ENCODE data around the gene DQX1. TPM values are rescaled to one million over a fixed set of nuclear protein-coding genes. Genes with fewer than 3 reads are reported as not detected.
A peak's percentile ranks its signal among the peaks of the same experiment; 100 is the strongest.

DQX1 gene
- total and polyA plus RNA-seq, 2 of the 8 experiments (the other 6 are each of a cell fraction or from before 2014, with no cell fraction given): 0.76 to 1.1 TPM

DNA sequence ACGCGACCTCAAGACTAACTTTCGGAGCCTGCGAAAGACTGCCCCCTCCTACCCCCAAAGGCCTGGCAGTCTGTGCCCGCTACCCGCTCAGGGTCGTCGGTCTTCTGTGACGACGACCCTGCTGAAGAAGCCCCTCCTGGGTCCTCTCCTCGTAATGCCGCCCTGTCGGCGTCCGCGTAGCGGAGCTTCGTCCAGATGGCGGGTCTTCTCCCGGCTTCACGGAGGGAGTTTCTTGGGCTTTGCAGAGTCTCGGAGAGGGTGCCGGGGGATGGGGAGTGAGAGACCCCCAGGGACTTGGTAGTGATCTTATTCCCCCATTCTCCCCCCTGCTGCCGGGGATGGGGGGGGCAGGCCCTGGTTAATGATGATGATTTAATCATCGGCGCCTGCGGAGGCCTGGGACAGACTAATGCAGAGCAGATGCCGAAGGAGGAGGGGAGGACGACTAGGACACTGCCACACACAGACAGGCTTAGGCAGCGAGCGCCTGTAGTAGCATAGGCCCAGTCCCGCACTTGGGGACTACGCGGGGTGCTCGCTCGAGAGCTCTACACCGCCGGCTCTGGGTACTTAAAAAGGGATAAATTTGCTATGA, 18.0 kb downstream of the DQX1 start (continued):
- 0 out of 2 replicates have a peak, but pooled peaks have one; percentile 13 for TF ChIP-seq SUZ12 (IDR thresholded peaks at IDR 0.05; ENCODE audit: low read length)
- TF ChIP-seq SP2 (IDR thresholded peaks at IDR 0.05; ENCODE audit: low read length): no peak
- TF ChIP-seq CBX5 (IDR thresholded peaks at IDR 0.05; ENCODE audit: low read depth, low read length): no peak
- no peak for TF ChIP-seq SIX5 (IDR thresholded peaks at IDR 0.05; ENCODE audit: low read depth, low read length)
- no peak; the same call in 1 of the 2 replicates for TF ChIP-seq PHF8 (conservative IDR thresholded peaks at IDR 0.05; ENCODE audit: low read depth, low read length)
- no peak for TF ChIP-seq SRF (IDR thresholded peaks at IDR 0.05; ENCODE audit: low read depth, low read length)
- no peak for TF ChIP-seq POLR2A (IDR thresholded peaks at IDR 0.05; ENCODE audit: control extremely low read depth in 1 of 2, low read depth in 2 of 2, low read length in 2 of 2)
- TF ChIP-seq, protein P1, sequence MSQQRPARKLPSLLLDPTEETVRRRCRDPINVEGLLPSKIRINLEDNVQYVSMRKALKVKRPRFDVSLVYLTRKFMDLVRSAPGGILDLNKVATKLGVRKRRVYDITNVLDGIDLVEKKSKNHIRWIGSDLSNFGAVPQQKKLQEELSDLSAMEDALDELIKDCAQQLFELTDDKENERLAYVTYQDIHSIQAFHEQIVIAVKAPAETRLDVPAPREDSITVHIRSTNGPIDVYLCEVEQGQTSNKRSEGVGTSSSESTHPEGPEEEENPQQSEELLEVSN (IDR thresholded peaks at IDR 0.05): 0 out of 2 replicates have a peak, but pooled peaks have one; percentile 22
- TF ChIP-seq, protein P2, sequence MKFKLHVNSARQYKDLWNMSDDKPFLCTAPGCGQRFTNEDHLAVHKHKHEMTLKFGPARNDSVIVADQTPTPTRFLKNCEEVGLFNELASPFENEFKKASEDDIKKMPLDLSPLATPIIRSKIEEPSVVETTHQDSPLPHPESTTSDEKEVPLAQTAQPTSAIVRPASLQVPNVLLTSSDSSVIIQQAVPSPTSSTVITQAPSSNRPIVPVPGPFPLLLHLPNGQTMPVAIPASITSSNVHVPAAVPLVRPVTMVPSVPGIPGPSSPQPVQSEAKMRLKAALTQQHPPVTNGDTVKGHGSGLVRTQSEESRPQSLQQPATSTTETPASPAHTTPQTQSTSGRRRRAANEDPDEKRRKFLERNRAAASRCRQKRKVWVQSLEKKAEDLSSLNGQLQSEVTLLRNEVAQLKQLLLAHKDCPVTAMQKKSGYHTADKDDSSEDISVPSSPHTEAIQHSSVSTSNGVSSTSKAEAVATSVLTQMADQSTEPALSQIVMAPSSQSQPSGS (IDR thresholded peaks at IDR 0.05; ENCODE audit: low read length): no peak
- TF ChIP-seq GABPA (IDR thresholded peaks at IDR 0.05; ENCODE audit: borderline replicate concordance, insufficient read depth, low read length): no peak
- no peak for TF ChIP-seq SP1 (IDR thresholded peaks at IDR 0.05; ENCODE audit: low read depth, low read length)
- TF ChIP-seq ZNF274 (IDR thresholded peaks at IDR 0.05; ENCODE audit: borderline replicate concordance, extremely low read depth, low read length): no peak
- TF ChIP-seq CHD2 (IDR thresholded peaks at IDR 0.05; ENCODE audit: low read length): no peak
- no peak for TF ChIP-seq POLR2AphosphoS5 (IDR thresholded peaks at IDR 0.05; ENCODE audit: low read depth, low read length)
- no peak for TF ChIP-seq TCF12 (IDR thresholded peaks at IDR 0.05; ENCODE audit: low read depth, low read length)
- TF ChIP-seq KDM5A (IDR thresholded peaks at IDR 0.05; ENCODE audit: low read length): no peak
